ENCODE results near the gene TMEM238. TPM values are rescaled to one million over a fixed set of nuclear protein-coding genes. Genes with fewer than 3 reads are reported as not detected.

TMEM238 gene
- total and polyA plus RNA-seq, 9 of the 15 experiments (the other 6 are each of a cell fraction or from before 2014, with no cell fraction given), result 0.18 to 5.1 (median 1.3) TPM; not detected in 4

DNA sequence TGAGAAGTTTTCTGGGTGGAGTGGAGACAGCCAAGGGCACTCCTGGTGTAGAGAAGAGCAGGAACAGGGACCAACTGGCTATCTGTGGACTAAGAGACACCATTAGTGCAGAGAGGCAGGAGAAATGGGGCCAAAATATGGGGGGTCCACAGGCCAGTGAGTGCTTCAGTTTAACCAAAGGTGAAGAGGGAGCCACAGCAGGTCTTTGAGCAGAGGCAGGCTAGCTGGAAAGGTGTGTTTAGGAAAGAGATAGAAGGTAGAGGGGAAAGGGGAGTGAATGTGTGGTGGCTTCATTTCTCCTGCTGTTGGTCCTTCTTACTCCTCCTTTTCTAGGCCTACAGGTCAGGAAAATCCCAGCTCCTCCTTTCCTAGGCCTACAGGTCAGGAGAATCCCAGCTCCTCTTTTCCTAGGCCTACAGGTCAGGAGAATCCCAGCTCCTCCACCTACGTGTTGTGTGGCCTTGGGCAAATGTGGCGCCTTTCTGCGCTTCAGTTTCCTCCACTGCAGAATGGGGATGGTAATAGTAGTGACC lies 1.5 kb downstream of the TMEM238 start (continued):
- TF ChIP-seq, protein P1, sequence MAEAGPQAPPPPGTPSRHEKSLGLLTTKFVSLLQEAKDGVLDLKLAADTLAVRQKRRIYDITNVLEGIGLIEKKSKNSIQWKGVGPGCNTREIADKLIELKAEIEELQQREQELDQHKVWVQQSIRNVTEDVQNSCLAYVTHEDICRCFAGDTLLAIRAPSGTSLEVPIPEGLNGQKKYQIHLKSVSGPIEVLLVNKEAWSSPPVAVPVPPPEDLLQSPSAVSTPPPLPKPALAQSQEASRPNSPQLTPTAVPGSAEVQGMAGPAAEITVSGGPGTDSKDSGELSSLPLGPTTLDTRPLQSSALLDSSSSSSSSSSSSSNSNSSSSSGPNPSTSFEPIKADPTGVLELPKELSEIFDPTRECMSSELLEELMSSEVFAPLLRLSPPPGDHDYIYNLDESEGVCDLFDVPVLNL (CRISPR knock-in tag; IDR thresholded peaks at IDR 0.05; ENCODE audit: low read depth), result no peak
- TF ChIP-seq BCOR (IDR thresholded peaks at IDR 0.05) (peak; percentile 63), HLTF (IDR thresholded peaks at IDR 0.05) (no peak), CCAR2 (IDR thresholded peaks at IDR 0.05; ENCODE audit: low read depth, low read length) (no peak), IRF2 (CRISPR knock-in tag; IDR thresholded peaks at IDR 0.05) (0 out of 2 replicates have a peak, but pooled peaks have one; percentile 44), MYBL2 (IDR thresholded peaks at IDR 0.05; ENCODE audit: low read depth) (no peak), MYBL2 (CRISPR knock-in tag; IDR thresholded peaks at IDR 0.05; ENCODE audit: borderline replicate concordance) (no peak), ZNF431 (CRISPR knock-in tag; IDR thresholded peaks at IDR 0.05) (no peak), ZNF324 (CRISPR knock-in tag; IDR thresholded peaks at IDR 0.05) (no peak), ZNF79 (CRISPR knock-in tag; IDR thresholded peaks at IDR 0.05; ENCODE audit: low read depth) (no peak), ZFP36 (IDR thresholded peaks at IDR 0.05; ENCODE audit: low read depth, low read length, partially characterized antibody) (peak; percentile 33), ESRRA (IDR thresholded peaks at IDR 0.05; ENCODE audit: borderline replicate concordance, low read depth) (no peak), ETV5 (CRISPR knock-in tag; IDR thresholded peaks at IDR 0.05; ENCODE audit: low read depth) (0 out of 2 replicates have a peak, but pooled peaks have one; percentile 15)
- TF ChIP-seq, protein P2, sequence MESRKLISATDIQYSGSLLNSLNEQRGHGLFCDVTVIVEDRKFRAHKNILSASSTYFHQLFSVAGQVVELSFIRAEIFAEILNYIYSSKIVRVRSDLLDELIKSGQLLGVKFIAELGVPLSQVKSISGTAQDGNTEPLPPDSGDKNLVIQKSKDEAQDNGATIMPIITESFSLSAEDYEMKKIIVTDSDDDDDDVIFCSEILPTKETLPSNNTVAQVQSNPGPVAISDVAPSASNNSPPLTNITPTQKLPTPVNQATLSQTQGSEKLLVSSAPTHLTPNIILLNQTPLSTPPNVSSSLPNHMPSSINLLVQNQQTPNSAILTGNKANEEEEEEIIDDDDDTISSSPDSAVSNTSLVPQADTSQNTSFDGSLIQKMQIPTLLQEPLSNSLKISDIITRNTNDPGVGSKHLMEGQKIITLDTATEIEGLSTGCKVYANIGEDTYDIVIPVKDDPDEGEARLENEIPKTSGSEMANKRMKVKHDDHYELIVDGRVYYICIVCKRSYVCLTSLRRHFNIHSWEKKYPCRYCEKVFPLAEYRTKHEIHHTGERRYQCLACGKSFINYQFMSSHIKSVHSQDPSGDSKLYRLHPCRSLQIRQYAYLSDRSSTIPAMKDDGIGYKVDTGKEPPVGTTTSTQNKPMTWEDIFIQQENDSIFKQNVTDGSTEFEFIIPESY (CRISPR knock-in tag; IDR thresholded peaks at IDR 0.05), result 0 out of 2 replicates have a peak, but pooled peaks have one; percentile 43
- TF ChIP-seq, protein P3, sequence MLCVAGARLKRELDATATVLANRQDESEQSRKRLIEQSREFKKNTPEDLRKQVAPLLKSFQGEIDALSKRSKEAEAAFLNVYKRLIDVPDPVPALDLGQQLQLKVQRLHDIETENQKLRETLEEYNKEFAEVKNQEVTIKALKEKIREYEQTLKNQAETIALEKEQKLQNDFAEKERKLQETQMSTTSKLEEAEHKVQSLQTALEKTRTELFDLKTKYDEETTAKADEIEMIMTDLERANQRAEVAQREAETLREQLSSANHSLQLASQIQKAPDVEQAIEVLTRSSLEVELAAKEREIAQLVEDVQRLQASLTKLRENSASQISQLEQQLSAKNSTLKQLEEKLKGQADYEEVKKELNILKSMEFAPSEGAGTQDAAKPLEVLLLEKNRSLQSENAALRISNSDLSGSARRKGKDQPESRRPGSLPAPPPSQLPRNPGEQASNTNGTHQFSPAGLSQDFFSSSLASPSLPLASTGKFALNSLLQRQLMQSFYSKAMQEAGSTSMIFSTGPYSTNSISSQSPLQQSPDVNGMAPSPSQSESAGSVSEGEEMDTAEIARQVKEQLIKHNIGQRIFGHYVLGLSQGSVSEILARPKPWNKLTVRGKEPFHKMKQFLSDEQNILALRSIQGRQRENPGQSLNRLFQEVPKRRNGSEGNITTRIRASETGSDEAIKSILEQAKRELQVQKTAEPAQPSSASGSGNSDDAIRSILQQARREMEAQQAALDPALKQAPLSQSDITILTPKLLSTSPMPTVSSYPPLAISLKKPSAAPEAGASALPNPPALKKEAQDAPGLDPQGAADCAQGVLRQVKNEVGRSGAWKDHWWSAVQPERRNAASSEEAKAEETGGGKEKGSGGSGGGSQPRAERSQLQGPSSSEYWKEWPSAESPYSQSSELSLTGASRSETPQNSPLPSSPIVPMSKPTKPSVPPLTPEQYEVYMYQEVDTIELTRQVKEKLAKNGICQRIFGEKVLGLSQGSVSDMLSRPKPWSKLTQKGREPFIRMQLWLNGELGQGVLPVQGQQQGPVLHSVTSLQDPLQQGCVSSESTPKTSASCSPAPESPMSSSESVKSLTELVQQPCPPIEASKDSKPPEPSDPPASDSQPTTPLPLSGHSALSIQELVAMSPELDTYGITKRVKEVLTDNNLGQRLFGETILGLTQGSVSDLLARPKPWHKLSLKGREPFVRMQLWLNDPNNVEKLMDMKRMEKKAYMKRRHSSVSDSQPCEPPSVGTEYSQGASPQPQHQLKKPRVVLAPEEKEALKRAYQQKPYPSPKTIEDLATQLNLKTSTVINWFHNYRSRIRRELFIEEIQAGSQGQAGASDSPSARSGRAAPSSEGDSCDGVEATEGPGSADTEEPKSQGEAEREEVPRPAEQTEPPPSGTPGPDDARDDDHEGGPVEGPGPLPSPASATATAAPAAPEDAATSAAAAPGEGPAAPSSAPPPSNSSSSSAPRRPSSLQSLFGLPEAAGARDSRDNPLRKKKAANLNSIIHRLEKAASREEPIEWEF (CRISPR knock-in tag; IDR thresholded peaks at IDR 0.05), result no peak

Measured in K562 (cell line).